KMS-11 (cell line): ENCODE data around the gene ASF1A.
"Not testable (repeated sequence)": the region's sequence is repeated elsewhere in the genome, so short reads cannot be mapped to it uniquely, and the experiment has no call there.

Source experiments
- H2AFZ ChIP-seq: fragments of 200-600 bp; sonication (generic); 2 replicates; pipeline ENCODE4 v1.6.1; 2016; ENCODE audit warnings: antibody characterized with exemption, mixed run types, low read depth
- H3K27ac ChIP-seq: fragments of 200-600 bp; sonication (generic); 2 replicates; pipeline ENCODE4 v1.6.1; 2016; ENCODE audit warnings: mild to moderate bottlenecking, mixed run types
- H3K27me3 ChIP-seq: fragments of 200-600 bp; sonication (generic); 2 replicates; pipeline ENCODE4 v1.6.1; 2017; ENCODE audit warnings: mild to moderate bottlenecking, low read depth, mixed run types, moderate library complexity; ENCODE audit not compliant: insufficient read depth
- H3K36me3 ChIP-seq: fragments of 200-600 bp; sonication (generic); 2 replicates; pipeline ENCODE4 v1.6.1; 2017; ENCODE audit warnings: mild to moderate bottlenecking, mixed run types; ENCODE audit not compliant: insufficient read depth
- H3K4me1 ChIP-seq: fragments of 200-600 bp; sonication (generic); 2 replicates; pipeline ENCODE4 v1.6.1; 2016; ENCODE audit warnings: mild to moderate bottlenecking, low read depth, mixed run types; ENCODE audit not compliant: poor library complexity, severe bottlenecking
- H3K4me2 ChIP-seq: fragments of 200-600 bp; sonication (generic); 2 replicates; pipeline ENCODE4 v1.7.0; 2016; ENCODE audit warnings: mild to moderate bottlenecking, mixed run types
- H3K4me3 ChIP-seq: fragments of 200-600 bp; sonication (generic); IDR thresholded peaks from 2 replicates; pipeline ENCODE4 v1.6.1; 2017; ENCODE audit warnings: low read depth, low read length, mixed read lengths; ENCODE audit not compliant: insufficient read depth
- H3K79me2 ChIP-seq: fragments of 200-600 bp; sonication (generic); 2 replicates; pipeline ENCODE4 v1.6.1; 2016; ENCODE audit warnings: low read depth, mixed run types; ENCODE audit not compliant: insufficient read depth
- H3K9ac ChIP-seq: fragments of 200-600 bp; sonication (generic); 2 replicates; pipeline ENCODE4 v1.6.1; 2016; ENCODE audit warnings: mild to moderate bottlenecking, mixed run types
- H4K20me1 ChIP-seq: fragments of 200-600 bp; sonication (generic); 2 replicates; pipeline ENCODE4 v1.6.1; 2016; ENCODE audit warnings: mild to moderate bottlenecking, mixed run types; ENCODE audit not compliant: insufficient read depth
- TF ChIP-seq, protein P1 (sequence below): fragments of 200-600 bp; sonication (generic); conservative IDR thresholded peaks from 2 replicates; pipeline ENCODE4 v1.6.1; 2017; ENCODE audit warnings: low read depth, mild to moderate bottlenecking, antibody characterized with exemption, low read length, moderate library complexity, mixed read lengths

ASF1A gene

DNA sequence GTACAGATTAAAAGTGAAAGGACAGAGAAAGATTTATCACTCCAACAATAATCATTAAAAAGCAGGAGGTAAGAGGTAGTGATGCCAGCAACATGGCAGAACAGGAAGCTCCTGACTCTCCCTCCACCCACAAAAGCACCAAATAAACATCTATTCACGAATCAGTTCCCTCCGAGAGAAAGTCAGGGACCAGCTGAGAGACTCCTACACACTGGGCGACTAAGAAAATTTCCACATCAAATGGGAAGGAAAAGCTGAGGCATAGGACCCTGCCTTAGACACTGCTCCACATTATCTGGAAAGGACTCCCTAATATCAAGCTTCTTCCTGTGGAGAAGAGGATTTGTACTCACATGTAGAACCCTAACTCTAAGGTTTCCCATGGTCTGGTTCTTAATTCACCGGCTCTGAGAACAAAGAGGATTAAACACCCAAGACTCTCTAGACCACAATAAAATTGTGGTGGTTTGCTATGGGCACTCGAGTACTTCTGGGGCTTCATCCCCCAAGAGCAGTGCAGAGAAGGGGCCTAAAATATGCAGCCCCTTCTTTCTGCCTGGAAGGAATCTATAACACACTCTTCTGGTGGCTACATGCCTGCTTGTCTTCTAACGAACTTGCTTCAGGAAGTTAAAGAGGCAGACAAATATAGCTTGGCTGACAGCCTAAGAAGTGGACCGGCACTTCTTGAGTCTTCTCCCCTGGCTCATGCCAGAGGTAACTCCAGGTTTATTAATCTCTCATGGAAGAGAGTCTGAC, 29.4 kb upstream of the ASF1A start:
- TF ChIP-seq, protein P1, sequence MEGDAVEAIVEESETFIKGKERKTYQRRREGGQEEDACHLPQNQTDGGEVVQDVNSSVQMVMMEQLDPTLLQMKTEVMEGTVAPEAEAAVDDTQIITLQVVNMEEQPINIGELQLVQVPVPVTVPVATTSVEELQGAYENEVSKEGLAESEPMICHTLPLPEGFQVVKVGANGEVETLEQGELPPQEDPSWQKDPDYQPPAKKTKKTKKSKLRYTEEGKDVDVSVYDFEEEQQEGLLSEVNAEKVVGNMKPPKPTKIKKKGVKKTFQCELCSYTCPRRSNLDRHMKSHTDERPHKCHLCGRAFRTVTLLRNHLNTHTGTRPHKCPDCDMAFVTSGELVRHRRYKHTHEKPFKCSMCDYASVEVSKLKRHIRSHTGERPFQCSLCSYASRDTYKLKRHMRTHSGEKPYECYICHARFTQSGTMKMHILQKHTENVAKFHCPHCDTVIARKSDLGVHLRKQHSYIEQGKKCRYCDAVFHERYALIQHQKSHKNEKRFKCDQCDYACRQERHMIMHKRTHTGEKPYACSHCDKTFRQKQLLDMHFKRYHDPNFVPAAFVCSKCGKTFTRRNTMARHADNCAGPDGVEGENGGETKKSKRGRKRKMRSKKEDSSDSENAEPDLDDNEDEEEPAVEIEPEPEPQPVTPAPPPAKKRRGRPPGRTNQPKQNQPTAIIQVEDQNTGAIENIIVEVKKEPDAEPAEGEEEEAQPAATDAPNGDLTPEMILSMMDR, result no peak
- Histone ChIP-seq H3K36me3 (no peaks in the 10 kb centered on the region), H3K79me2 (no peaks in the 10 kb centered on the region), H3K4me3 (no peak overlapping the region), H4K20me1 (no peaks in the 10 kb centered on the region), H3K27ac (no peak overlapping the region), H3K9ac (no peak overlapping the region), H2AFZ (no peak overlapping the region), H3K4me2 (no peak overlapping the region), H3K27me3 (no peaks in the 10 kb centered on the region), H3K4me1 (no peaks in the 10 kb centered on the region)

GRCh38 chr6:118865100-118865391, 28.9 kb upstream of the ASF1A start:
- H3K27ac ChIP-seq, result no peak overlapping the region
- H3K4me3 ChIP-seq, result no peak overlapping the region

DNA sequence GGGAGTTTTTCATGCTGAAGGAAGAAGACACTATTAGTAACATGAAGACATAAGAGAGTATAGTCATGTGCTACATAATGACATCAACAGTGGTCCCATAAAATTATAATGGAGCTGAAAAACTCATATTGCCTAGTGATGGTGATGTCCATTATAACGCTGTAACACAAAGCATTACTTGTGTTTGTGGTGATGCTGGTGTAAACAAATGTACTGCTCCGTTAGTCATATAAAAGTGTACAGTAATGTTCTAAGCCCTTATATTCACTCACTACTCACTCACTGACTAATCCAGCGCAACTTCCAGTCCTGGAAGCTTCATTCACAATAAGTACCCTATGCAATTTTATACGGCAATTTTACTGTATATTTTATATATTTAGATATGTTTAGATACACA, 26.8 kb upstream of the ASF1A start:
- Histone ChIP-seq H3K4me2 (no peak overlapping the region), H2AFZ (no peak overlapping the region), H3K79me2 (no peaks in the 10 kb centered on the region), H3K27me3 (no peaks in the 10 kb centered on the region), H3K36me3 (no peaks in the 10 kb centered on the region), H3K4me3 (no peak overlapping the region), H3K27ac (no peak overlapping the region), H3K4me1 (no peaks in the 10 kb centered on the region), H4K20me1 (no peaks in the 10 kb centered on the region), H3K9ac (no peak overlapping the region)
- TF ChIP-seq, protein P1, result no peak

More at GRCh38 chr6:118865100-118865391, 28.9 kb upstream of the ASF1A start:
- H3K79me2 ChIP-seq, result no peaks in the 10 kb centered on the region
- H3K27me3 ChIP-seq, result no peaks in the 10 kb centered on the region
- no peak overlapping the region for H3K4me2 ChIP-seq
- no peak overlapping the region for H3K9ac ChIP-seq
- H3K36me3 ChIP-seq, result no peaks in the 10 kb centered on the region
- TF ChIP-seq, protein P1, result no peak
- no peak overlapping the region for H2AFZ ChIP-seq
- no peaks in the 10 kb centered on the region for H3K4me1 ChIP-seq
- H4K20me1 ChIP-seq, result no peaks in the 10 kb centered on the region

DNA sequence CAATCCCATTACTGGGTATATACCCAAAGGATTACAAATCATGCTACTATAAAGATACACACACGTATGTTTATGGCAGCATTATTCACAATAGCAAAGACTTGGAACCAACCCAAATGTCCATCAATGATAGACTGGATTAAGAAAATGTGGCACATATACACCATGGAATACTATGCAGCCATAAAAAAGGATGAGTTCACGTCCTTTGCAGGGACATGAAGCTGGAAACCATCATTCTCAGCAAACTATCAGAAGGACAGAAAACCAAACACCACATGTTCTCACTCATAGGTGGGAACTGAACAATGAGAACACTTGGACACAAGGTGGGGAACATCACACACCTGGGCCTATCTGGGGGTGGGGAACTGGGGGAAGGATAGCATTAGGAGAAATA, 25.1 kb upstream of the ASF1A start:
- H3K4me1 ChIP-seq, H4K20me1 ChIP-seq, H3K4me2 ChIP-seq, H3K36me3 ChIP-seq, H3K79me2 ChIP-seq, H3K27me3 ChIP-seq, H3K9ac ChIP-seq, H3K4me3 ChIP-seq, H3K27ac ChIP-seq, H2AFZ ChIP-seq: not testable (repeated sequence)

DNA sequence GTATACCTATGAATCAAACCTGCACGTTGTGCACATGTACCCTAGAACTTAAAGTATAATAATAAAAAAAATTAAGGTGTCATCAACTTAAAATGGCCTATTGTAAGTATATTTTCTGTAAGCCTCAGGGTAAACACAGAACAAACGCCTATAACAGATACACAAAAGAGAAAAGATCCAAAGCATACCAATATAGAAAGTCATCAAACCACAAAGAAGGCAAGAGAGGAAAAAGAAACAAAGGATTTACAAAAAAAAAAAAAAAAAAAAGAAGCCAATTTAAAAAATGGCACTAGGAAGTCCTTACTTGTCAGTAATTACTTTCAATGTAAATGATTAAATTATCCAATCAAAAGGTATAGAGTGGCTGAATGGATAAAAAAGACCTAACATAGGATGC, 24.6 kb upstream of the ASF1A start:
- Histone ChIP-seq H3K27ac (no peak overlapping the region), H2AFZ (no peak overlapping the region), H3K4me1 (no peaks in the 10 kb centered on the region), H4K20me1 (no peaks in the 10 kb centered on the region), H3K4me2 (no peak overlapping the region), H3K36me3 (no peaks in the 10 kb centered on the region), H3K27me3 (no peaks in the 10 kb centered on the region), H3K79me2 (no peaks in the 10 kb centered on the region), H3K4me3 (no peak overlapping the region), H3K9ac (no peak overlapping the region)
- TF ChIP-seq, protein P1, result no peak
